BLaER1 (cell line): ENCODE measurements around the gene STX8.

ENCODE experiments used
- H3K27ac ChIP-seq: shearing (Covaris generic); formaldehyde crosslinking; 2 replicates; pipeline ENCODE4 v1.8.1; 2022
- H3K27me3 ChIP-seq: shearing (Covaris generic); formaldehyde crosslinking; 2 replicates; pipeline ENCODE4 v1.8.1; 2022
- H3K36me3 ChIP-seq: shearing (Covaris generic); formaldehyde crosslinking; 2 replicates; pipeline ENCODE4 v1.8.1; 2022
- H3K4me1 ChIP-seq: shearing (Covaris generic); formaldehyde crosslinking; 2 replicates; pipeline ENCODE4 v1.8.1; 2022
- H3K4me2 ChIP-seq: shearing (Covaris generic); formaldehyde crosslinking; 2 replicates; pipeline ENCODE4 v1.8.1; 2022
- H3K4me3 ChIP-seq: shearing (Covaris generic); formaldehyde crosslinking; 2 replicates; pipeline ENCODE4 v1.8.1; 2022
- H3K9ac ChIP-seq: shearing (Covaris generic); formaldehyde crosslinking; 2 replicates; pipeline ENCODE4 v1.8.1; 2022
- H3K9me3 ChIP-seq: shearing (Covaris generic); formaldehyde crosslinking; 2 replicates; pipeline ENCODE4 v1.8.1; 2022
- H4K20me1 ChIP-seq: shearing (Covaris generic); formaldehyde crosslinking; 2 replicates; pipeline ENCODE4 v1.8.1; 2022
- Cebpa-rat ChIP-seq: shearing (Covaris generic); IDR thresholded peaks from 2 replicates; pipeline ENCODE4 v1.8.1; 2022

STX8 gene

GRCh38 chr17:9434642-9435057 is 141.0 kb downstream of the STX8 start:
- Histone ChIP-seq H3K4me1 (peaks cover 30% of the 10 kb centered on the region), H3K36me3 (no peaks in the 10 kb centered on the region), H3K9me3 (no peaks in the 10 kb centered on the region), H4K20me1 (peaks cover 8% of the 10 kb centered on the region; the same call in 1 of the 2 replicates), H3K4me2 (no peak overlapping the region), H3K4me3 (no peak overlapping the region), H3K9ac (no peak overlapping the region), H3K27ac (no peak overlapping the region), H3K27me3 (no peaks in the 10 kb centered on the region)
- no peak for TF ChIP-seq Cebpa-rat

GRCh38 chr17:9432934-9433421 is 142.6 kb downstream of the STX8 start:
- Histone ChIP-seq H3K4me2 (peak overlapping the region; percentile 56), H3K9me3 (no peaks in the 10 kb centered on the region), H3K27me3 (no peaks in the 10 kb centered on the region), H3K4me1 (peaks cover 30% of the 10 kb centered on the region), H3K9ac (no peak overlapping the region), H3K36me3 (no peaks in the 10 kb centered on the region), H3K27ac (no peak overlapping the region), H3K4me3 (no peak overlapping the region), H4K20me1 (peaks cover 8% of the 10 kb centered on the region; the same call in 1 of the 2 replicates)
- no peak for TF ChIP-seq Cebpa-rat

GRCh38 chr17:9432134-9432885 is 143.3 kb downstream of the STX8 start:
- Histone ChIP-seq H3K27me3 (no peaks in the 10 kb centered on the region), H3K4me1 (peaks cover 30% of the 10 kb centered on the region), H4K20me1 (peaks cover 8% of the 10 kb centered on the region; the same call in 1 of the 2 replicates), H3K27ac (no peak overlapping the region), H3K9ac (no peak overlapping the region), H3K9me3 (no peaks in the 10 kb centered on the region), H3K4me2 (peak overlapping the region; percentile 56), H3K4me3 (no peak overlapping the region), H3K36me3 (no peaks in the 10 kb centered on the region)
- no peak for TF ChIP-seq Cebpa-rat

DNA sequence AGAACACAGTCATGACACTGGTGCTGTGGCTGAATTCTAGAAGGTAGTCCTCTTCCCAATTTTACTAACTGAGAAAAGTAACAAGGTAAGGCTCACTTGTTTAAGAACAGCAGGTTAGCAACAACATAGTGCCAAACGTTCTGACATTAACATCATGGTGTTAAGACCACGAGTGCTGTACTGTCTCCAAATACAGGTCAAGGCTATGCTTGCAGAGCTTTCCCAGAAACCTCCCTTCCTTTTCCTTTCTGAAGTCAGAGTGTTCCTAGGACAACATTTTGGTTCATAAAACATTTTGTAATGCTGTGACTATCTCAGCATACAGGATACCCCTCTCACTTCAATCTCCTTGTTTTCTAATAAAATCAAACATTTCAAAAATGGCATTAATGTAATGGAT is 144.0 kb downstream of the STX8 start:
- no peak overlapping the region for H3K9ac ChIP-seq
- peaks cover 8% of the 10 kb centered on the region; the same call in 1 of the 2 replicates for H4K20me1 ChIP-seq
- no peak for TF ChIP-seq Cebpa-rat
- H3K27me3 ChIP-seq: no peaks in the 10 kb centered on the region
- peaks cover 30% of the 10 kb centered on the region for H3K4me1 ChIP-seq
- H3K4me3 ChIP-seq: no peak overlapping the region
- no peak overlapping the region for H3K27ac ChIP-seq
- no peak overlapping the region for H3K4me2 ChIP-seq
- no peaks in the 10 kb centered on the region for H3K9me3 ChIP-seq
- H3K36me3 ChIP-seq: no peaks in the 10 kb centered on the region

- H3K9ac ChIP-seq: no peak overlapping the region
- no peaks in the 10 kb centered on the region for H3K27me3 ChIP-seq
- H3K4me2 ChIP-seq: no peak overlapping the region
- peaks cover 8% of the 10 kb centered on the region; the same call in 1 of the 2 replicates for H4K20me1 ChIP-seq
- H3K4me1 ChIP-seq: peaks cover 11% of the 10 kb centered on the region
- no peak overlapping the region for H3K4me3 ChIP-seq
- TF ChIP-seq Cebpa-rat: no peak
- H3K27ac ChIP-seq: no peak overlapping the region
- no peaks in the 10 kb centered on the region for H3K36me3 ChIP-seq
- H3K9me3 ChIP-seq: no peaks in the 10 kb centered on the region
Measured at GRCh38 chr17:9427465-9428315, 147.9 kb downstream of the STX8 start.

DNA sequence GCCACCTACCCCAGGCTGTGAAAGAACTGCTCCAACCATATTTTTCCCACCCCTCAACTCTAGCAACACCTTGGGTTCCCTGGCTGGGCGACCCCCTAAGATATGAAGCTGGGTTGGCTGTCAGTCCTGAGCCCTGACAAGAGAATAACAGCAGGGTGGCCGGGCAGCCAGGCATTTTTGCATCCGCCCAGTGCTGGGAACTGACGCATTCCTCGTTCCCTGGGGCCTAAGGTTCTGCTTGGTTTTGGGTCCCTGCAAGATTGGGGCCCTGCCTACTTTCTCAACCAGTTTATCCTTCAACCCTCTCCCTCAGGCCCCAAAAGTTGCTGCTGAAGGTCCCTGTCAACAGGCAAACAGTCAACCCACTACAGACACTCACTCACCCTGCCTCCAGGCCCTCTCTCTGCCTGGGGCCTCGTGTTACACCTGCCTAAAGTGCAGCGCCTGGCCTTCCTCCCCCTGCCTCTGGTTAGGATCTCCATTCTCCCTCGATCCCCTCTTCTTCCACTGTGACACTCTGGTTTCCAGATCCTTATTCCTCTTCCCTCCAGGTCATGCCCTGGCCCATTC is 151.5 kb downstream of the STX8 start:
- H3K4me1 ChIP-seq: no peaks in the 10 kb centered on the region
- H3K9me3 ChIP-seq: peaks cover 24% of the 10 kb centered on the region
- H3K9ac ChIP-seq: no peak overlapping the region
- H3K36me3 ChIP-seq: peaks cover 23% of the 10 kb centered on the region
- no peak overlapping the region for H3K27ac ChIP-seq
- no peak overlapping the region for H3K4me3 ChIP-seq
- no peak for TF ChIP-seq Cebpa-rat
- H4K20me1 ChIP-seq: no peaks in the 10 kb centered on the region
- H3K4me2 ChIP-seq: no peak overlapping the region
- H3K27me3 ChIP-seq: no peaks in the 10 kb centered on the region

DNA sequence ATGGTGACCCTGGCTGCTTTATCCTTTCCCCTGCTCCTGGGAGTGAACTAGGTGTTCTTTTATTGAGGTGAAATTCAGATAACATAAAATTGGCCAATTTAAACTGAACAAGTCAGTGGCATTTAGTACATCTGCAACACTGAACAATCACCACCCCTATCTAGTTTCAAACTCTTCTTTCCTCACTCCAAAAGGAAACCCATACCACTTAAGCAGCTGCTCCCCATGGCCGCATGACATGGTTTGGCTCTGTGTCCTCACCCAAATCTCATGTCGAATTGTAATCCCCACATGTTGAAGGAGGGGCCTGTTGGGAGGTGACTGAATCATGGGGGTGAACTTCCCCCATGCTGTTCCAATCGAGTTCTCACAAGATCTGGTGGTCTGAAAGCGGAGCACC is 154.1 kb downstream of the STX8 start:
- no peak for TF ChIP-seq Cebpa-rat
- H3K4me1 ChIP-seq: no peaks in the 10 kb centered on the region
- peaks cover 30% of the 10 kb centered on the region for H3K36me3 ChIP-seq
- no peaks in the 10 kb centered on the region for H4K20me1 ChIP-seq
- no peaks in the 10 kb centered on the region for H3K27me3 ChIP-seq
- H3K4me2 ChIP-seq: no peak overlapping the region
- H3K9ac ChIP-seq: no peak overlapping the region
- no peak overlapping the region for H3K4me3 ChIP-seq
- no peak overlapping the region for H3K27ac ChIP-seq
- H3K9me3 ChIP-seq: peaks cover 44% of the 10 kb centered on the region

- H3K9ac ChIP-seq: no peak overlapping the region
- no peaks in the 10 kb centered on the region for H3K27me3 ChIP-seq
- no peak overlapping the region for H3K27ac ChIP-seq
- no peaks in the 10 kb centered on the region for H3K4me1 ChIP-seq
- H3K9me3 ChIP-seq: peaks cover 51% of the 10 kb centered on the region
- no peak overlapping the region for H3K4me2 ChIP-seq
- no peaks in the 10 kb centered on the region for H4K20me1 ChIP-seq
- H3K4me3 ChIP-seq: no peak overlapping the region
- H3K36me3 ChIP-seq: peaks cover 30% of the 10 kb centered on the region
- no peak for TF ChIP-seq Cebpa-rat
Measured at GRCh38 chr17:9419932-9420453, 155.6 kb downstream of the STX8 start.

DNA sequence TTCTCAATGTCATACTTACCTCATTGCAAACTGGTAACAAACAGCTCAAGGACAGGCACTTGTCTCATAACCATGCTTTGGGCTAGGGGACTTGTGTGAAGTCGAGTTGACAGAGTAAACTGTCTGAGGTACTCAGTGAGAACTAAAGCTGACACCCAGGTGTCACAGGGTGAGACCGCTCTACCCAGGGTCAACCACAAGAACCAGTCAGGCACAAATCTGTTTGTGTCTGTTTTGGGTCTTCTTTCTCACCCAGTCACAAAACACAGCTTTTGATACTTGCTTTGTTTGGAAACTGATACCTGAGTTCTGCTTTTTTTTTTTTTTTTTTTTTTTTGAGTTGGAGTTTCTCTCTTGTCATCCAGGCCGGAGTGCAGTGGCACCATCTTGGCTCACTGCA is 161.1 kb downstream of the STX8 start:
- Histone ChIP-seq H3K36me3 (peaks cover 9% of the 10 kb centered on the region; the same call in 1 of the 2 replicates), H3K9ac (no peak overlapping the region), H3K4me3 (no peak overlapping the region), H3K4me2 (no peak overlapping the region), H3K27ac (no peak overlapping the region), H3K27me3 (no peaks in the 10 kb centered on the region), H3K4me1 (no peaks in the 10 kb centered on the region), H4K20me1 (no peaks in the 10 kb centered on the region), H3K9me3 (peaks cover 30% of the 10 kb centered on the region)
- TF ChIP-seq Cebpa-rat: no peak

DNA sequence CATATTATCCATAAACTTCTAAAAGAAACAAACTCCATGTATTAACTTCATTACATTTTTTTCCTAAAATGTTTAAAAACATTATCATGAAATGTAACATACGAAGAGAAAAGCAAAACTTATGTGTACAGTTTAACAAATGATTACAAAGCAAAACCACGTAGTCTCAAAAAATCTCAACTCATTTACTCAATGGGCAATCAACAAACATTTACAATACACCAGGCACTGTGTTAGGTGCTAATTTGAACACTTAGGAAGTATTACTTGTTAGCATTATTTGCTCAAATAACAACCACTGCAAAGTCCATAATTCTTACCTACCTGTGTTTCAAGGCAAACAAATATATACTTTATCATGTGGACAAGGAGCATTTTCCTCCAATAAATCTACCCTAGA is 164.9 kb downstream of the STX8 start:
- no peak for TF ChIP-seq Cebpa-rat
- Histone ChIP-seq H3K27me3 (no peaks in the 10 kb centered on the region), H3K4me2 (no peak overlapping the region), H3K36me3 (no peaks in the 10 kb centered on the region), H4K20me1 (no peaks in the 10 kb centered on the region), H3K9ac (no peak overlapping the region), H3K27ac (no peak overlapping the region), H3K4me3 (no peak overlapping the region), H3K9me3 (no peaks in the 10 kb centered on the region), H3K4me1 (no peaks in the 10 kb centered on the region)
